Lung (tissue), 12 donors: ENCODE results near the gene DOK6. TPM values are rescaled to one million over a fixed set of nuclear protein-coding genes. Genes with fewer than 3 reads are reported as not detected.
A peak's percentile ranks its signal among the peaks of the same experiment; 100 is the strongest.

ENCODE experiments used
- ATAC-seq: fragments of 200-7000 bp; cut with Tn5 transposase; one replicate; pipeline ENCODE4 v1.9.1; 2020; ENCODE audit warnings: moderate number of reproducible peaks; ENCODE audit not compliant: insufficient read depth, low FRiP score
- DNase-seq, 3 donors: peaks; one replicate each; pipeline ENCODE4 v3.0.0-alpha.2; 2013 to 2017
- H3K27ac ChIP-seq, 2 donors: one replicate each; pipeline ENCODE4 v1.5.1; 2013; ENCODE audit warnings: mild to moderate bottlenecking in 2 of 2, moderate library complexity in 2 of 2, control low read depth in 1 of 2, inconsistent platforms in 1 of 2, low read depth in 1 of 2, low read length in 1 of 2
- H3K27me3 ChIP-seq, 3 donors: one replicate each; pipeline ENCODE4 v1.5.1; 2013; ENCODE audit warnings: low read length in 2 of 3; ENCODE audit not compliant: control insufficient read depth in 3 of 3, insufficient read depth in 3 of 3
- H3K36me3 ChIP-seq, 4 donors: one replicate each; pipeline ENCODE4 v1.5.1; 2013; ENCODE audit warnings: low read length in 4 of 4, mild to moderate bottlenecking in 1 of 4, moderate library complexity in 1 of 4; ENCODE audit not compliant: control insufficient read depth in 4 of 4, insufficient read depth in 4 of 4
- H3K4me1 ChIP-seq, 5 donors: one replicate each; pipeline ENCODE4 v1.5.1; 2013; ENCODE audit warnings: low read length in 5 of 5, mild to moderate bottlenecking in 2 of 5, moderate library complexity in 1 of 5; ENCODE audit not compliant: control insufficient read depth in 5 of 5, insufficient read depth in 5 of 5
- H3K4me3 ChIP-seq: one replicate; pipeline ENCODE4 v1.5.1; 2013; ENCODE audit warnings: mild to moderate bottlenecking, control low read depth, moderate library complexity
- H3K9ac ChIP-seq, 2 donors: one replicate each; pipeline ENCODE4 v1.5.1; 2013; ENCODE audit warnings: low read length in 2 of 2, control low read depth in 1 of 2; ENCODE audit not compliant: insufficient read depth in 1 of 2
- H3K9me3 ChIP-seq, 4 donors: one replicate each; pipeline ENCODE4 v1.5.1; 2013; ENCODE audit warnings: low read length in 3 of 4, mild to moderate bottlenecking in 1 of 4, moderate library complexity in 1 of 4; ENCODE audit not compliant: control insufficient read depth in 4 of 4, insufficient read depth in 3 of 4
- CTCF ChIP-seq: IDR thresholded peaks from 2 replicates; pipeline ENCODE4 v1.5.1; 2012; ENCODE audit warnings: mild to moderate bottlenecking; ENCODE audit errors: control extremely low read depth, extremely low read depth
- WGBS, 2 donors: extraction: QIAGEN DNeasy Blood & Tissue Kit; methylation state at CpG; one replicate each; pipeline ENCODE4 v1.1.7; 2013; 5-methylcytosine and 5-hydroxymethylcytosine counted together
- polyA plus RNA-seq, 2 donors: library from polyadenylated mRNA; stranded (reverse); fragments of 200-250 nt; gene quantifications; one replicate each; pipeline ENCODE4 v1.2.1, GENCODE V29; 2013
- total RNA-seq, 2 donors: library from RNA; depleted of rRNA in 1 of 2; stranded (reverse); fragments of >200 nt in 1 of 2; gene quantifications; one replicate each; pipeline ENCODE4 v1.2.1, GENCODE V29; 2014 to 2021
- donor health status: control.
- donor health status: control.
- donor health status: Bipolar disorder and iron deficiency.
- donor health status: healthy.
- donor health status: DM: yes; HTN: yes; CAD: no.

Gene DOK6
- total and polyA plus RNA-seq, 4 donors, result 0.61 to 21.3 (median 2.7) TPM

- H3K4me3 ChIP-seq, result no peak overlapping the region
- TF ChIP-seq CTCF, result no peak
- ATAC-seq (no peak), DNase-seq (no peak)
- H3K4me1 ChIP-seq, result no peaks in the 10 kb centered on the region
- no peaks in the 10 kb centered on the region for H3K27me3 ChIP-seq
- H3K9me3 ChIP-seq, result peaks cover 0 to 2% (median 0%) of the 10 kb centered on the region in 4 donors
- no peak overlapping the region for H3K9ac ChIP-seq
- no peaks in the 10 kb centered on the region for H3K36me3 ChIP-seq
- no peak overlapping the region for H3K27ac ChIP-seq
- 92 to 95% methylated on average over 2 of the region's 2 CpGs for whole genome bisulfite sequencing, 2 donors
These were observed 138.7 kb downstream of the DOK6 start for GRCh38 chr18:69539404-69539803.

- H3K9ac ChIP-seq, result no peak overlapping the region
- no peak overlapping the region for H3K27ac ChIP-seq
- WGBS, 2 donors, result 58 to 60% methylated on average over 3 of the region's 3 CpGs
- H3K36me3 ChIP-seq, result no peaks in the 10 kb centered on the region
- TF ChIP-seq CTCF, result no peak
- no peak overlapping the region for H3K4me3 ChIP-seq
- no peak for DNase-seq
- no peaks in the 10 kb centered on the region for H3K4me1 ChIP-seq
- ATAC-seq, result no peak
- peaks cover 0 to 2% (median 0%) of the 10 kb centered on the region in 4 donors for H3K9me3 ChIP-seq
- no peaks in the 10 kb centered on the region for H3K27me3 ChIP-seq
These were observed 155.5 kb downstream of the DOK6 start for GRCh38 chr18:69556228-69556627.

DNA sequence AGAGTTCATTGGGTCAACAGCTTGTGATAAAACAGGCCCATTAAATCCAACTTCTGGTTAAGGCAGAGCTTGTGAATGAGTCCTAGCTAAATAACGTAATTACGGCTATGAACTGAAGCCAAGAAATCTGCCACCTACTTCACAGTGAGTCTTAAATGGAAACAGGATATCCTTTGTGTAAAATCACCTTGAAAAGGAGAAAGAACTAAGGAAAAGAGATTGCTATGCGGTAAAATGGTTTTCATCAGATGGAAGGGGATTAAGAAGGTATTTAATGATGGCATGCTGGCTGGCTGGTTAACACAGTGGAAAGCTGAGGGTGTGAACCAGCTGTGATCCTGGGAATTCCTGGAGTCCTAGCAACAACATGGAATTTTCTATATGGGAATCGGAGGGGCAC, 156.6 kb downstream of the DOK6 start:
- Histone ChIP-seq H3K27me3 (no peaks in the 10 kb centered on the region), H3K4me3 (no peak overlapping the region), H3K36me3 (no peaks in the 10 kb centered on the region), H3K9ac (no peak overlapping the region), H3K27ac (no peak overlapping the region), H3K9me3 (peaks cover 0 to 2% (median under 1%) of the 10 kb centered on the region in 4 donors), H3K4me1 (no peaks in the 10 kb centered on the region)
- no peak for ATAC-seq
- no peak for TF ChIP-seq CTCF
- WGBS, 2 donors, result 56 to 76% methylated on average over 4 of the region's 4 CpGs
- peak; percentile 20 to 80 (median 52) for DNase-seq

DNA sequence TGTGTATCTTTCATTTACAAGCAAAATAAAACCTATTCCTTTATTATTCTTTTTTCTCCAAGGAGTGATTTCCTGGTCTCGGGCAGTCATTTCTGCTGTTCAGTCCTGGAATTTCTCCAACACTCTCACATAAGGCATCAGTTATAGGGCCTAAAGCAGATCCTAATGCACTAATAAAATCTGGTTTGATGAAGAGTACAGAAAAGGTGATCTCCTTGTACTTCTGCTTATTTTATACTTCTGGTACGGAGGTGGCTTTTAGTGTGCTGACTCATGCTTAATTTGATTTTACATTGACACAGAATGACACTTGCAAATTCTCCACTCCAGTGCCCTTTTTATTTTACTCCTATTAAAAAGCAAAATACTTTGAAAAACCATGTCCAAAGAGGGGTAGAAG, 157.4 kb downstream of the DOK6 start:
- TF ChIP-seq CTCF, result no peak
- WGBS, 2 donors, result 53 to 73% methylated on average over 2 of the region's 2 CpGs
- H3K27me3 ChIP-seq, result no peaks in the 10 kb centered on the region
- peaks cover 0 to 2% (median under 1%) of the 10 kb centered on the region in 4 donors for H3K9me3 ChIP-seq
- no peak overlapping the region for H3K4me3 ChIP-seq
- no peaks in the 10 kb centered on the region for H3K36me3 ChIP-seq
- DNase-seq (peak in 2 of 3 donors; percentile 15 to 35), ATAC-seq (no peak)
- no peaks in the 10 kb centered on the region for H3K4me1 ChIP-seq
- H3K27ac ChIP-seq, result no peak overlapping the region
- H3K9ac ChIP-seq, result no peak overlapping the region
